ENCODE data around the gene MYCN.

Gene MYCN

GRCh38 chr2:15985531-15985930 lies 45.2 kb downstream of the MYCN start:
- H3K27me3 ChIP-seq (ENCODE audit: control insufficient read depth, insufficient read depth, low read length), result no peaks in the 10 kb centered on the region
- peaks cover 6% of the 10 kb centered on the region for H3K4me1 ChIP-seq (ENCODE audit: control insufficient read depth, insufficient read depth, low read length)
- H3K36me3 ChIP-seq (ENCODE audit: control insufficient read depth, insufficient read depth, low read length), result no peaks in the 10 kb centered on the region
- H3K4me3 ChIP-seq (ENCODE audit: low read length), result no peak overlapping the region
- no peak overlapping the region for H3K9ac ChIP-seq (ENCODE audit: low read length)
- H3K9me3 ChIP-seq (ENCODE audit: control insufficient read depth, low read length), result no peaks in the 10 kb centered on the region

- no peaks in the 10 kb centered on the region for H3K9me3 ChIP-seq (ENCODE audit: control insufficient read depth, low read length)
- H3K4me3 ChIP-seq (ENCODE audit: low read length), result no peak overlapping the region
- peaks cover 6% of the 10 kb centered on the region for H3K4me1 ChIP-seq (ENCODE audit: control insufficient read depth, insufficient read depth, low read length)
- H3K27me3 ChIP-seq (ENCODE audit: control insufficient read depth, insufficient read depth, low read length), result no peaks in the 10 kb centered on the region
- H3K9ac ChIP-seq (ENCODE audit: low read length), result no peak overlapping the region
- no peaks in the 10 kb centered on the region for H3K36me3 ChIP-seq (ENCODE audit: control insufficient read depth, insufficient read depth, low read length)
Measured at GRCh38 chr2:15986068-15986560, 45.8 kb downstream of the MYCN start.

DNA sequence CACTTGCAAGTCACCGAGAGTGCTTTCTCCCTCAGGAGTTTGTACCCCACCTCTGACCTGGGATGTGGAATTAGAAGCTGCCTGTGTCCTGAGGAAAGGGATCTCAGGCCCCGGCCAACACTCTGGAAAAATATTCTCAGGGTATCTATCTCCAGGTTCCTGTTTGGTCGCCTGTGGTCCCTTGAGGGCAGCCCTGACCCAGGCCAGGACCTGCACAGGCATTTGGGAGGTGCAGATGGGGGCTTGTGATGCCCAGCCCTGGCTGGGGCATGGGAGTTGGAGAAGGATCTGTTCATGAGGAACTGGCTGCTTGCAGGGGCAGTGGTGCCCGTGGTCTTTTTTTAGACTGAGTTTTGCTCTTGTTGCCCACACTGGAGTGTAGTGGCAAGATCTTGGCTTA lies 46.3 kb downstream of the MYCN start:
- H3K9me3 ChIP-seq (ENCODE audit: control insufficient read depth, low read length), result no peaks in the 10 kb centered on the region
- no peaks in the 10 kb centered on the region for H3K27me3 ChIP-seq (ENCODE audit: control insufficient read depth, insufficient read depth, low read length)
- no peaks in the 10 kb centered on the region for H3K36me3 ChIP-seq (ENCODE audit: control insufficient read depth, insufficient read depth, low read length)
- H3K9ac ChIP-seq (ENCODE audit: low read length), result no peak overlapping the region
- no peak overlapping the region for H3K4me3 ChIP-seq (ENCODE audit: low read length)
- peaks cover 6% of the 10 kb centered on the region for H3K4me1 ChIP-seq (ENCODE audit: control insufficient read depth, insufficient read depth, low read length)

DNA sequence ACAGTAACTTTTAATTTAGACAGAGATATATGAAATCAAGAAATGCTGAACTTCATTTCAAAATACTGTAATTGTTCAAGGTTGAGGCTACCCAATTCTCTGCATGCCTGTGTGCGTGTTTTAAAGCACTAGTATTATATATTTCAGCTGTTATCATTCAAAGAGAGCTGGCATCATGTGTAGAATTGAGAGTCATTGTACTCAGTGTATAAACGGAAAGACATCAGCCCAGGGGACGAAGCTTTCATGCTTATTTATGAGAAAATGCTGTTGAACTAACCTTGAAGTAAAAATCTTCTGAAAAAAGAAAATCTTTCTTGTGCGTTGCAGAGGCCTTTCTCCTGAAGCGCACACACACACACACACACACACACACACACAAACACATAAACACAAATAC lies 48.4 kb downstream of the MYCN start:
- H3K4me3 ChIP-seq (ENCODE audit: low read length), result no peak overlapping the region
- H3K27me3 ChIP-seq (ENCODE audit: control insufficient read depth, insufficient read depth, low read length), result no peaks in the 10 kb centered on the region
- H3K9me3 ChIP-seq (ENCODE audit: control insufficient read depth, low read length), result no peaks in the 10 kb centered on the region
- H3K4me1 ChIP-seq (ENCODE audit: control insufficient read depth, insufficient read depth, low read length), result peaks cover 6% of the 10 kb centered on the region
- H3K9ac ChIP-seq (ENCODE audit: low read length), result no peak overlapping the region
- no peaks in the 10 kb centered on the region for H3K36me3 ChIP-seq (ENCODE audit: control insufficient read depth, insufficient read depth, low read length)

- Histone ChIP-seq H3K9me3 (ENCODE audit: control insufficient read depth, low read length) (no peaks in the 10 kb centered on the region), H3K9ac (ENCODE audit: low read length) (no peak overlapping the region), H3K4me1 (ENCODE audit: control insufficient read depth, insufficient read depth, low read length) (peaks cover 6% of the 10 kb centered on the region), H3K27me3 (ENCODE audit: control insufficient read depth, insufficient read depth, low read length) (no peaks in the 10 kb centered on the region), H3K4me3 (ENCODE audit: low read length) (no peak overlapping the region), H3K36me3 (ENCODE audit: control insufficient read depth, insufficient read depth, low read length) (no peaks in the 10 kb centered on the region)
Measured at GRCh38 chr2:15989559-15989958, 49.2 kb downstream of the MYCN start.

DNA sequence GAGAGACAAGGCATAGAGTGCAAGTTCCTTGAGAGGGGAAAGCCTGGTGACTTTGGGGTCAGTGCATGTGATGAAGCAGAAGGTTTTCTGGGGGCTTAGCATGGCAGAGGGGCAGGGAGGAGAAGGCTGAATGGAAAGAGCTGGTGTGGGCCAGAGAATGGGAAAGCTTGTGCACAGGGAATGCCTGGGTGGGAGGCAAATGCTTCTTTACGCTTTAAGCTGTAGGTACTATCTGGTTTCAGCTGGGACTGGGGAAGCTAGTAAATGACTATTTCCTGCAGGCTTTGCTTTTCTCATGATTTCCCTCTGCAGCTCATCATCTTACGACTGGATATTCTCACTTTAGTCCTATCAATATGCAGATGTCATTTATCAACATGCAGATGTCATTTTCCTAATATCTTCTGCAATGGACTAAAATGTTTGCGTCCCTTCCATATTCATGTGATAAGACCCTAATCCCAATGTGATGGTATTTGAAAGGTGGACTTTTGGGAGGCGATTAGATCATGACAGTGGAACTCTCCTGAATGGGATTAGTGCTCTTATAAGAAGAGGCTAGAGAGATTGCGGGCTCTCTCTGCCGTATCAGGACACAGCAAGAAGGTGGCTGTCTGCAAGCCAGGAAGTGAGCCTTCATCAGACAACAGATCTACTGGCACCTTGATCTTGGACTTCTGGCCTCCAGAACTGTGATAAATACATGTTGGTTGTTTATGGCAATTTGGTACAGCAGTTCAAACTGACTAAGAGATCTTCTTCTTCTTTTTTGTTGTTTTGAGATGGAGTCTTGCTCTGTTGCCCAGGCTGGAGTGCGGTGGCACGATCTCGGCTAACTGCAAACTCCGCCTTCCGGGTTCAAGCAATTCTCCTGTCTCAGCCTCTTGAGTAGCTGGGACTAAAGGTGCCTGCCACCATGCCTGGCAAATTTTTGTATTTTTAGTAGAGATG lies 50.1 kb downstream of the MYCN start:
- no peak overlapping the region for H3K4me3 ChIP-seq (ENCODE audit: low read length)
- peaks cover 6% of the 10 kb centered on the region for H3K4me1 ChIP-seq (ENCODE audit: control insufficient read depth, insufficient read depth, low read length)
- H3K36me3 ChIP-seq (ENCODE audit: control insufficient read depth, insufficient read depth, low read length), result no peaks in the 10 kb centered on the region
- H3K9ac ChIP-seq (ENCODE audit: low read length), result no peak overlapping the region
- H3K9me3 ChIP-seq (ENCODE audit: control insufficient read depth, low read length), result no peaks in the 10 kb centered on the region
- no peaks in the 10 kb centered on the region for H3K27me3 ChIP-seq (ENCODE audit: control insufficient read depth, insufficient read depth, low read length)

DNA sequence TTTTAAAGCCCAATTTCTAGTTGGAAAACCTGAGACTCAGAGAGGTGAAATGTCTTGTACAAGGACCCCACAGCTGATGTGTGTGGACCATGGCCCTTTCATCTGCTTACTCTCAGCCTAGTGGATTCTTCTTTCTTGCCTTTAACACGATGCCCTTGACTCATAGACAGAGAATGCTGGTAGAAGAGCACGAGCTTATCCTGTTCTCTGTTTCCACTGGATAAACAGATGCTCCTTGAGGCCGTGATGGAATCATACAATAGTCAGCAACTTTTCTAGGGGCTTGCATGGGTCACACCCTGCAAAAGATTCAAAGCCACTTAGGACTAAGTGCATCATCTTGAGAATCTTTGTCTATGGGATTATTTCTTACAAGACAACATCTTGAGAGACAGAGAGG lies 50.9 kb downstream of the MYCN start:
- Histone ChIP-seq H3K36me3 (ENCODE audit: control insufficient read depth, insufficient read depth, low read length) (no peaks in the 10 kb centered on the region), H3K4me3 (ENCODE audit: low read length) (no peak overlapping the region), H3K9ac (ENCODE audit: low read length) (no peak overlapping the region), H3K9me3 (ENCODE audit: control insufficient read depth, low read length) (no peaks in the 10 kb centered on the region), H3K4me1 (ENCODE audit: control insufficient read depth, insufficient read depth, low read length) (peaks cover 2% of the 10 kb centered on the region), H3K27me3 (ENCODE audit: control insufficient read depth, insufficient read depth, low read length) (no peaks in the 10 kb centered on the region)

- Histone ChIP-seq H3K4me1 (ENCODE audit: control insufficient read depth, insufficient read depth, low read length) (no peaks in the 10 kb centered on the region), H3K36me3 (ENCODE audit: control insufficient read depth, insufficient read depth, low read length) (no peaks in the 10 kb centered on the region), H3K9ac (ENCODE audit: low read length) (no peak overlapping the region), H3K27me3 (ENCODE audit: control insufficient read depth, insufficient read depth, low read length) (no peaks in the 10 kb centered on the region), H3K4me3 (ENCODE audit: low read length) (no peak overlapping the region), H3K9me3 (ENCODE audit: control insufficient read depth, low read length) (no peaks in the 10 kb centered on the region)
Measured at GRCh38 chr2:15992457-15993231, 52.3 kb downstream of the MYCN start.

DNA sequence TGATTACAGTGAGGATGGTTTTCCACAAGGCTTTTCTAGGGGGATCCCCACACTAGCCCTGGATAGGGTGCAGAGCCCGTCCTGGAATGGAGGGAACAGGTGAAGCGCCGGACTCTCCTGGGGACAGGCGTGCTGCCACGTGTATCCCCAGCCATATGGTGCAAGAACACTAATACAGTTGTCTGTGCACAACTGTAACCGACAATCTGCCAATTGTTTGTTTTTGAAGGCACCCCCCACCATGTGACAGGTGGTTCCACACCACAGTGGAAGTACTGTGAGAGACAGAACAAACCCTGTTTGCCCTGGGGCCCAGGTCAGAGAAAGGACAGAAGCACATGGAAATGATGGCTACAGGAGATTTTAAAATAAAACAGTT lies 52.9 kb downstream of the MYCN start:
- Histone ChIP-seq H3K4me1 (ENCODE audit: control insufficient read depth, insufficient read depth, low read length) (no peaks in the 10 kb centered on the region), H3K4me3 (ENCODE audit: low read length) (no peak overlapping the region), H3K36me3 (ENCODE audit: control insufficient read depth, insufficient read depth, low read length) (no peaks in the 10 kb centered on the region), H3K9ac (ENCODE audit: low read length) (no peak overlapping the region), H3K9me3 (ENCODE audit: control insufficient read depth, low read length) (no peaks in the 10 kb centered on the region), H3K27me3 (ENCODE audit: control insufficient read depth, insufficient read depth, low read length) (no peaks in the 10 kb centered on the region)

DNA sequence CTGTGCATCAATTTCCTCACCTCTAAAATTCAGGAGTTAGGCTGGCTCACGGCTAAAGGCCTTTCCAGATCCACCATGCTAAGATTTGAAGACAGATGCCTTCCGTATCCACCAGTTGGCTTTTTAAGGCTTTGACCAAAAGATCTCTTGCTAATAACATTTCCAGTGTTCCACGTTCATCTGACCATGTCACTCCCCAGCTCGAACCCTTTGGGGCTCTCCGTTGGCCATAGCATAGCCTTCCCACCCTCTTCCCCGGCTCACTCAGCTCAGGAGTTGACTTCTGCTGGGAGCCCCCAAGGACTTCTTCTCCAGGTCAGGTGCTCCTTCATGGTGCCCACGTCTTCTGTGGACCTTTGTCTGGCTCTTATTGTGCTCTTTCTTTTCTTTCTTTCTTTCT lies 53.3 kb downstream of the MYCN start:
- Histone ChIP-seq H3K27me3 (ENCODE audit: control insufficient read depth, insufficient read depth, low read length) (no peaks in the 10 kb centered on the region), H3K4me1 (ENCODE audit: control insufficient read depth, insufficient read depth, low read length) (no peaks in the 10 kb centered on the region), H3K9me3 (ENCODE audit: control insufficient read depth, low read length) (no peaks in the 10 kb centered on the region), H3K9ac (ENCODE audit: low read length) (no peak overlapping the region), H3K4me3 (ENCODE audit: low read length) (no peak overlapping the region), H3K36me3 (ENCODE audit: control insufficient read depth, insufficient read depth, low read length) (no peaks in the 10 kb centered on the region)

DNA sequence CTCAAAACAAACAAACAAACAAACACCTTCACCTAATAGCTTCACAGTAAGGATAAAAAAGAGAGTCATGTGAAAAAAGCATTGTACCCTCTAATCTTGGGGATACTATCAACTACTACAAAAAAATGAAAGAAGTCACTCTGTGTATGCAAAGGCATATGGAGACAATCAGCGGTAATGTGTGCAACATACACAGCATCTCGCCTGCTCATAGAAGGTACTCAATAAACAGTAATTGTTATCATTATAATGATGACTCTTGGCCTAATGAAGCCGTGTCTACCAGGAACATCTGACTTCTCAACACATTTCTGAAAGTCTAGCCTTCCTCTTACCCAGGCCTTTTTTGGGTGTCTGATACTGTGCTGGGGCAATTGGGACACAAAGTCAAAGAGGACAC lies 55.3 kb downstream of the MYCN start:
- H3K4me3 ChIP-seq (ENCODE audit: low read length), result no peak overlapping the region
- H3K4me1 ChIP-seq (ENCODE audit: control insufficient read depth, insufficient read depth, low read length), result no peaks in the 10 kb centered on the region
- no peaks in the 10 kb centered on the region for H3K9me3 ChIP-seq (ENCODE audit: control insufficient read depth, low read length)
- no peaks in the 10 kb centered on the region for H3K27me3 ChIP-seq (ENCODE audit: control insufficient read depth, insufficient read depth, low read length)
- H3K36me3 ChIP-seq (ENCODE audit: control insufficient read depth, insufficient read depth, low read length), result no peaks in the 10 kb centered on the region
- no peak overlapping the region for H3K9ac ChIP-seq (ENCODE audit: low read length)

Measured in mucosa of stomach (tissue), 1 donor.